Activated naive CD4-positive, alpha-beta T cell (primary cell): Measurements from ENCODE around the gene LRCH4.
A peak's percentile ranks its signal among the peaks of the same experiment; 100 is the strongest.

Experiments
- DNase-seq, 4 experiments: peaks; one replicate each; lab custom pipeline; 2025; lab: John Stamatoyannopoulos, UW

The LRCH4 gene

DNA sequence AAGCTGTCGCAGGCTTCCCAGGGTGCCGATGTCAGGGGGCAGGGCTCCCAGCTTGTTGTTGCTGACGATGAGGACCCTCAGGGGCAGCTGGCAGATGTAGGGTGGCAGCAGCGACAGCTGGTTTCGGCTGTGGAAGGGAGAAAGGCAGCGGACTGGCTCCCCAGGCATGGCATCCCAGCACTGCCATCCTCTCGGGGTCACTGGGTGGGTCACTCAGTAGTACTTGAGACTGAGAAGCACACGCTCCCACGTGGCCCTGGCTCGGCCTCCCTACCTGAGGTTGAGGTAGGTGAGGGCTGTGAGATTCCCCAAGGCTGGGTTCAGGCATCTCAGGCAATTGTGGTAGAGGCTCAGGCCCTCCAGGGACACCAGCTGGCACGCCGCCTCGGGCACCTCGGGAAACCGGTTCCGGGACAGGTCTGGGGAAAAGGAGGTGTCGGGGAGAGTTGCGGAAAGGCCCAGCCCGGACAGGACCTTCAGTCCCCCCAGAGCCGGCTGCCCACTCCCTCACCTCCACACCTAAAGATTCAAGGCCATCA, 3.8 kb downstream of the LRCH4 start:
- no peak for DNase-seq

DNA sequence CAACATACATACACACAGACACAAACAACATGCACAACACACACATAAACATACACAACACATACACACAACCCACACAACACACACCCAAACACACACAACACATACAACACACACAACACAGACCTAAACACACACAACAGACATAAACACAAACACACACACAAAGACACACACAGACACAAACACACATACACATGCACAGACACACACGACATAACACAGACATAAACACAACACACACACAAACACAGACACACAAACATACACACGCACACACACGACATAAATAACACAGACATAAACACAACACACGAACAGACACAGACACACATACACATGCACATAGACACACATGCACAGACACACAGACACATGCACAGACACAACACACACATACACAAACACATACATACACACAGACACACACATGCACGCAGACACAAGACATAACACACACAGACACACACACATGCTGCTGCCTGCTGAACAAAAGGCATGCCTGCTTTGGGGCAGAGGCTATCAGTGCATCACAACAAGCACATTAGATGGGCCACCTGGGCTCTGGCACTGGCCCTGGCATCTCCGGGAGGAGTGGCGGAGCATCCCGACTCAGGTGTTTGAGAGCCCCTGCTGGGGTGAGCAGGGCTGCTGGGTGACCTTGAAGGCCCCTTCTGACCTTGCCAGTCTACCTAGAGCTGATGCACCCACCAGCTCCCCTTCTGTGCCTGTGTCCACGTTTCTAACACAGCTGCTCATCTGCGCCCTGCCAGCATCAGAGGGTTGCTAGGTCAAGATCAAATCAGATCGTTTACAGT, 5.3 kb downstream of the LRCH4 start:
- no peak for DNase-seq

- no peak for DNase-seq
Observed at GRCh38 chr7:100578246-100579183, 7.4 kb downstream of the LRCH4 start.

DNA sequence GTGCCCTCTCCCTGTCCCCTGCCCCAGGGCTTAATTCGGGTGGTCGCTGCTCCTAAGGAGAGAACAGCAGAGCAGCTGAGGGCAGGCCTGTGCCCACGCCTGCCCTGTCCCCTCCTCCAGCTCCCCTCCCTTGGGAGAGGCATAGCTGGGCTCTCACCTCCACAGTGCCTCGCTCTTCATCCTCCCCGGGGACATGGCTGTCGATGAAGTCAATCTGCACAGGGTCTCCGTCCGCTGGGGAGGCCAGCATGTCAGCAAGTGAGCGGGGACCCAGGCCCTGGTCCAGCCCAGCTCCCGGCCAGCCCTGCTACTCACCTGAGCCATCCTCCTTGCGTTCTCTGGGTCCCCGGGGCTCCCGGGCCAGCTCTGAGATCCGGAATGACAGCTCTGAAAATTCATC, 8.4 kb downstream of the LRCH4 start:
- DNase-seq, result no peak

DNA sequence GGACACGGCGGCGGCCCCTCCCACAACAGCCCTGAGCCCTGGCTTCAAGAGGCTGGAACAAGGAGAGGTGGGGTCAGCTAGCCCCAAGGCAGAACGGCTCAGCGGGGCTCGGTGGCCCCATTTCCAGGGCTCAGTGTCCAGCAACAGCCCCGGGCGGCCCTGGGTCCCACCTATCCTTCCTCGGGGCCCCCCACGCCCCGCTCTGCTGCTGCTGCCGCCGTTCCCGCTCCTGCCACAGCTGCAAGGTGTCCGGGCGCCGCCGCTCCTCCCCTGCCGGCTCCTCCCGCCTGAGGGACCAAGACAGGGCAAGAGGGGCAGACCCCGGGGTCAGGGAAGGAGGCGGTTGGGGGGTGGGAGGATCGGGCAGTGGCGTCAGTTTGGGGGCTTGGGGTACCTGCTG, 8.8 kb downstream of the LRCH4 start:
- no peak for DNase-seq

GRCh38 chr7:100576384-100576993, 9.4 kb downstream of the LRCH4 start:
- DNase-seq, result no peak

DNA sequence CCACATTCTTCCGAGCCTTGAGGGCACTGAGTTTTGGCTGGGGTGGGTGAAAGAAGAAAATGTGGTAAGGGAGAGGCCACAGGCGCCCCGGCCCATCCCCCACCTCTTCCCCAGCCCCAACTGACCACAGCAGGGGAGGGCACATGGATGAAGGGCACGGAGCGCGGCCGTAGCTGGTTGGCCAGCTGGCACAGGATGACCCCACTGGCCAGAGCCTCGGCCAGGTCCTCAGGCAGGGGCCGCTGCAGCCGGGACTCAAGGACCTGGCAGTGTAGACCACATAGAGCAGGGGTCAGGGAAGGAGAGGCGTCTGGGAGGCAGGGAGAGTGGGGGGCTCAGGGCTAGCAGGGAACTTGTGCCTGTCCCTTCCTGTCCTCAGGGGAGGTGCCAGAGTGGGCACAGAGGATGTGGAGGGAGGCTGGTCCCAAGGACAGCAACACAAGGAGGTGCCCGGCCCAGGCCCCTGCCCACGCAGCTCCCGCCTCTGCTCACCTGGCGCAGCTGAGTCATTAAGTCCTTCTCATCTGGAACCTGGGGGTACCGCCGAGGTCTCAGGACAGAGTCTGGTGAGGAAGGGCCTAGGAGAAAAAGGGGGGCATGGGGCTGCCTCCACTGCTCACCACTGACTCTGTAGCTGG, 10.1 kb downstream of the LRCH4 start:
- no peak for DNase-seq

DNA sequence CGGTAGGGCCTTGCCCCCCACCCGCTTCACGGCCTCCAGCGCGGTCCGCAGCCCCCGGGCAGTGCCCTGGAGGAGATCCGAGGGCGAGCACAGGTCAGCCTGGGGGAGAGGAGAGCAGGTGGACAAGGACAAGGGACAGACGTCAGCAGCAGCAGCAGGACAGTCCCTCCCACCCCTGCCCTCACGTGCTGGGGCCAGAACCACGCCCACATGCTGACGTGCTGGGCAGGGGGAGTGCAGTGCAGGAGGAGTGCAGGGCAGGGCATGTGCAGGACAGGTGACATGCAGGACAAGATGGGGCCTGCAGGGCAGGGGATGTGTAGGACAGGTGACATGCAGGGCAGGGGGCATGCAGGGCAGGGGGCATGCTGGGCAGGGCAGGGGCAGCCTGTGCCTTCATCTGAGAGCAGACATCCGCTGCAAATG, 10.7 kb downstream of the LRCH4 start:
- DNase-seq, result no peak

GRCh38 chr7:100574362-100575205, 11.3 kb downstream of the LRCH4 start:
- DNase-seq, result no peak

- DNase-seq, result no peak
Observed at GRCh38 chr7:100573691-100574361, 12.1 kb downstream of the LRCH4 start, which contains the start of gene SAP25. SAP25 (minus strand) TSS chr7:100573900; CDS start chr7:100573742, 158 bp downstream.

DNA sequence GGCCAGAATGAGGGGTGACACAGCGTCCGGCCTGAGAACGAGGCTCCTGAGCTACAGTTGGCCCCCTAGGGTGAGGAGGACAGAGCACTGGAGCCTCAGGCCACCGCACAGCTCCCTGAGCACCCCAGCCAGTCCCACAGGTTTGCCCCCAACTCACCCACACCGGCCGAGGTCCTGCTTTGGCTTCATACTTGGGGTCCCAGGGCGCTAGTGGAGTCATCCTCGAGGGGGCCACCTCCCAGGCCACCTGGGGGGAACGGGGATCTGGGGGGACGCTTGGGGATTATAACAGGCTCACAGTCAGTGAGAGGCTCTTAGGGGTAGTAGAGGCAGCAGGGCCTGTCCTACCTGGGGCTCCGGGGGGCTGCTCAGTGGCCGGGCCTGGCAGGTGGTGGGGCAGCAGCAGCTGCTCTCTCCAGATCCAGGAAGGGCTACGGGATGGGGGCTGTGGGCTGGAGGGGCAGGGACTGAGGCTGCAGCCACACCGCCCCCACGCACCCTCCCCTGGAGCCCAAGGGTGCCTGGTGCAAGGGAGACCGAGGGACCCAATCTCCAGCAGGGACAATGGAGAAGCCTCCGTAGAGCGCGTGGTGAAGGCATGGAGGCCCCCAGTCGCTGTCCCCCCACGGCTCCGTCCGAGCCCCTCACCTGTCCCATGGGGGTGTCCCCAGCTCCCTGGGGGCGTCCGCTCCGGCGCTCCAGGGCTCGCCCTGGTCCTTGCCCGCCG, 12.8 kb downstream of the LRCH4 start:
- no peak for DNase-seq

DNA sequence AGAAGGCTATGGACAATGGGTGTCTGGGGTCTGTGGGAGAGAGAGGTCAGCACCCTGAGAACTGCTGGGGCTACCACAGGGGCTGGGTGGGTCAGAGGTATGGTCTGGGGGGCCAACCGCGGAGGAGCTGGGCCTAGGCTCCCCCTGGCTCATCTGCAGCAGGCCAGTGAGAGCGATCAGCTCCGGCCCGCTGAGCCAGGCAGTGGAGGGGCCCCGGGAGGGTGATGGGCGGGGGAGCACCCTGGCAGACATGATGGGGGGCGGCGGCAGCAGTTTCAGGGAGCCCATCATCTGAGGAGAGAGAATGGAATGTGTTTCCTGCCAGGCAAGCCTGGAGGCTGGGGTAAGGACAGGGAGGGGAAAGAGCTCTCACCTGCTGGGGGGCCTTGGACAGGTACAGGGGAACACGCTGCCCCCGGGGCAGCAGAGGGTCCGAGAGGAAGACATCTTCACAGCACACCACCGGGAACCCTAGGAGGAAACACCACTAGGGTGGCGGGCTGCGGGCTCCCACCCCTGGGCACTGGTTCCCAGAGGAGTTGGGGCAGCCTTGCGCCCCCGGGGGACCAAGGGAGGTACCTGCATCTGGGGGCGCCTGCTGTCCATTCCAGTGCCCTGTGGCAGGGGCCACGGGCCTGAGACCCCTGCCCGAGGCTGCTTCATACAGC, 13.5 kb downstream of the LRCH4 start:
- no peak for DNase-seq

DNA sequence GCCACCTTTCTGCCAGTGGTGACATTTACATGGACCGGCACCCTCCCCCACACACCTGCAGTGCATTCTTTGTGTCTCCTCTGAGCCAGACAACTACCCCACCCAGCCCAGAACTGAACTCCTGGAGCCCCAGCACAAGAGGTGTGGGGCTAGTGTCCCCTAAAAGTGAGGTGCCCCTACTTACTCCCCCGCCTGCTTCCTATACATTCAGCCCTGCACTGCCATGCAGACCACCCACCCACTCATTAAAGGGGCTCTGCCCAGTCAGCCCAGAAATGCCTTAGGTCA, 14.2 kb downstream of the LRCH4 start:
- no peak for DNase-seq

GRCh38 chr7:100570954-100571828, 14.7 kb downstream of the LRCH4 start:
- DNase-seq, result no peak

DNA sequence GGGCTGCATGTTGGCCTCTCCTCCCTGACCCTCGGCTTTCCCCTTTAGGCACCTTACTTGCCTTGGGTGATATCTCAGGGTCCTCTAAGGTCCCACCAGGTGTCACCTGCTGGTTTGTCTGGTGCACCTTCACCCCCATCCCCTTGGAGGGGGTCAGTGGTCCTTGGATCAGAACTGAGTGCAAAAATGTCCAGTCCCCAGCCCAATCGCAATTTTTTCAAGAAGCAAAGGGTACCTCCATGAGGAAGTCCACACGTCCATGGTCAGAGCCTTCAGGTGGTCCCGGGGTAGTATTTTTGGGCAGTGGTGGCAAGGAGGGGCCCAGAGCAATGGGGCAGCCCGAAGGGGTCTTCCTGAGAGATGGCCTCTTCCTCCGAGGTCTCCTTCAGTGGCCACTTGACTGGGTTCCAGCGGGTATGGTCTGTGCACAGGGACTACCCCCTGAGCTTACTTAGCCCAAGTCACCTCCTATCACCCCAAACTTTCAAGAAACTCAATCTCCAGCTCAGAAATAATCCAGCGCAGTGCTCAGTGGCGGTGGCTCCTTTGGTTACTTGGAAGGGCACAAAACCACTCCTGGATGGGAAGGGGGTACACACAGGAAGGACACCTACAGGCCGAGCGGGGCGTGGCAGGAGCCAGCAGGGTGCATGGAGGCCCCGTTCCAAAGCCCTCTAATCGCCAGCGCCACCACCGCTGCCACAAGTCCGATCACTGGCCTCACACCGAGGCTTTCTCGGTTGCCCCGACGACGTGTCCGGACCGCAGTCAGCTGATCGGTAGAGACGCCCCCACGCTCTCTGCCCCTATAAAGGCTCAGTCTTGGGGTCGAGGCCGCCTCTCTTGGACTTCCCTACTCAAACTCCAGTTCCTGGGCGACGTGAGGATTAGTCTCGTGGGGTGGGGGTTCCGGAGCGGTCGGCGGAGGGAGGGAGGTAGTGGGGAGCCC, 16.8 kb downstream of the LRCH4 start:
- DNase-seq, result peak in 1 of 4 experiments; percentile 30

DNA sequence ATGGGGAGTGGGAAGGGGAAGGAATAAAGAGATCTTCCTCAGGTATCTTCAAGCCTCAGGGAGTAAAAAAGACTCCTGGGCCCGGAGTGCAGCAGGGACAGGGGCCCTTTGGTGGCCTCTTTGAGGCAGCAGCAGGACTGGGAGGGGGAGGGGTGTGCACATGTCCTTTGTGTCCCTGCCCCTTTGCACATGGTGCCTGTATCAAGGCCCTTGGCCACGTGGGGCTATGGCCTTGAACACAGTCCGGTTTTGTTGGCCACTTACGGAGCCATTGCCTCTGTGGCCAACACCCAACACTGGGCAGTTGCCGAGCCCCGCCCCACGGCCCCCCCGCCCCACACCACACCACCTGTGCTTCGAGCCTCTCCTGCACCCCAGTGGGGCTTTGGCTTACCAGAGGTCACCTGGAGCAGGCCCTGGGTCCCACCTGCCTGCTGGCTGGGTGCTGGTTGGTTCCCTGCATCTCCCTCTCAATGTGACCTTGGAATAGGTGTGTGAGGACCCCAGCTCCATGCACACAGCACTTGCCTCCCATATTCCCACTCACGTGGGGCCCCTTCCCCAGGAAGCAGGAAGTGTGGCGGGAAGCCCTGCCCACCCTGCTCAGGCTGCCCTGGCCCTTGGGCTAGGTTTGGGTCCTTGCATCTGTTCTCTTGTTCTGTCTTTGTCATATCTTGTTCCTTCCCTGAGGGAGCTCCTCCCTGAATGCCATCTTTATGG, 17.6 kb downstream of the LRCH4 start:
- no peak for DNase-seq
